K562 (cell line): ENCODE measurements around the gene SLC25A20. TPM values are rescaled to one million over a fixed set of nuclear protein-coding genes. Genes with fewer than 3 reads are reported as not detected.

Source experiments
- AFF4 ChIP-seq: sonication (generic); formaldehyde crosslinking; IDR thresholded peaks from 2 replicates; pipeline ENCODE4 v1.8.0; 2023; ENCODE audit warnings: mild to moderate bottlenecking, missing genetic modification reagents
- BCOR ChIP-seq: fragments of 450-650 bp; IDR thresholded peaks from 2 replicates; pipeline ENCODE4 v1.6.1; 2016
- KLF13 ChIP-seq: fragments of 450-650 bp; IDR thresholded peaks from 2 replicates; pipeline ENCODE4 v1.6.1; 2016; ENCODE audit warnings: missing genetic modification characterization, low read depth, mild to moderate bottlenecking, missing compliant biosample characterization, moderate library complexity, borderline replicate concordance
- MYNN ChIP-seq, 2 experiments: sonication (generic); formaldehyde crosslinking in 1 of 2; IDR thresholded peaks; 2 replicates each; pipeline versions ENCODE4 v1.5.0 to v1.6.1; 2016 to 2020; ENCODE audit warnings: antibody characterized with exemption in 1 of 2, missing genetic modification reagents in 1 of 2
- PCBP1 ChIP-seq: fragments of 200-400 bp; formaldehyde crosslinking; IDR thresholded peaks from 2 replicates; pipeline ENCODE4 v1.6.1; 2018; ENCODE audit warnings: mild to moderate bottlenecking, low read depth, low read length; ENCODE audit not compliant: poor library complexity, severe bottlenecking
- RBM25 ChIP-seq: fragments of 200-400 bp; formaldehyde crosslinking; IDR thresholded peaks from 2 replicates; pipeline ENCODE4 v1.6.1; 2018; ENCODE audit warnings: low read length, low read depth, moderate library complexity; ENCODE audit not compliant: severe bottlenecking
- TBP ChIP-seq: optimal IDR thresholded peaks from 2 replicates; pipeline ENCODE3; 2011; ENCODE audit warnings: low read depth, low read length, improper control_type of control experiment
- TCF3 ChIP-seq: sonication (generic); formaldehyde crosslinking; IDR thresholded peaks from 2 replicates; pipeline ENCODE4 v1.4.0; 2020; ENCODE audit warnings: mild to moderate bottlenecking, missing genetic modification reagents
- ZBTB17 ChIP-seq: fragments of 450-650 bp; formaldehyde crosslinking; IDR thresholded peaks from 2 replicates; pipeline ENCODE4 v1.4.0; 2020; ENCODE audit warnings: mild to moderate bottlenecking
- ZKSCAN3 ChIP-seq: fragments of 250-450 bp; sonication (Bioruptor Pico); IDR thresholded peaks from 2 replicates; pipeline ENCODE4 v1.4.0; 2020
- ZNF143 ChIP-seq: sonication (generic); formaldehyde crosslinking; IDR thresholded peaks from 2 replicates; pipeline ENCODE4 v1.9.0; 2022; ENCODE audit warnings: mild to moderate bottlenecking, missing genetic modification reagents
- ZSCAN32 ChIP-seq: fragments of 450-650 bp; formaldehyde crosslinking; IDR thresholded peaks from 2 replicates; pipeline ENCODE4 v1.4.0; 2020; ENCODE audit warnings: mild to moderate bottlenecking, moderate library complexity
- polyA plus RNA-seq, 8 experiments: library from polyadenylated mRNA; depleted of rRNA in 4 of 8; stranded (reverse) in 5 of 8; unstranded in 3 of 8; fragments of >200 nt; fragmentation: Nextera tagmentation in 2 of 8; fragmentation: Illumina TruSeq in 1 of 8; extraction: Ambion mirVana in 2 of 8; extraction: Trizol in 1 of 8; gene quantifications; 2 replicates each; pipeline versions ENCODE4 v1.2.1 to v1.2.3, GENCODE V29; 2011 to 2014; ENCODE audit warnings: inconsistent platforms in 1 of 8, missing spikeins in 1 of 8
- total RNA-seq, 7 experiments: library from RNA; depleted of rRNA in 6 of 7; stranded (reverse); fragments of >200 nt in 6 of 7; fragmentation: Illumina TruSeq in 2 of 7; extraction: Trizol in 2 of 7; gene quantifications; 2 replicates each; pipeline versions ENCODE4 v1.2.1 to v1.2.3, GENCODE V29; 2011 to 2021; ENCODE audit warnings: low replicate concordance in 1 of 7
- TF ChIP-seq, protein P1 (sequence below): fragments of 450-650 bp; IDR thresholded peaks from 2 replicates; pipeline ENCODE4 v1.6.1; 2016; ENCODE audit warnings: mild to moderate bottlenecking, moderate library complexity
- TF ChIP-seq, protein P2 (sequence below): fragments of 250-450 bp; sonication (Bioruptor Pico); IDR thresholded peaks from 2 replicates; pipeline ENCODE4 v1.8.0; 2021; ENCODE audit warnings: moderate library complexity, mild to moderate bottlenecking, inconsistent platforms

Gene SLC25A20
- total and polyA plus RNA-seq, 9 of the 15 experiments (the other 6 are each of a cell fraction or from before 2014, with no cell fraction given): 14.3 to 48.1 (median 21.6) TPM

DNA sequence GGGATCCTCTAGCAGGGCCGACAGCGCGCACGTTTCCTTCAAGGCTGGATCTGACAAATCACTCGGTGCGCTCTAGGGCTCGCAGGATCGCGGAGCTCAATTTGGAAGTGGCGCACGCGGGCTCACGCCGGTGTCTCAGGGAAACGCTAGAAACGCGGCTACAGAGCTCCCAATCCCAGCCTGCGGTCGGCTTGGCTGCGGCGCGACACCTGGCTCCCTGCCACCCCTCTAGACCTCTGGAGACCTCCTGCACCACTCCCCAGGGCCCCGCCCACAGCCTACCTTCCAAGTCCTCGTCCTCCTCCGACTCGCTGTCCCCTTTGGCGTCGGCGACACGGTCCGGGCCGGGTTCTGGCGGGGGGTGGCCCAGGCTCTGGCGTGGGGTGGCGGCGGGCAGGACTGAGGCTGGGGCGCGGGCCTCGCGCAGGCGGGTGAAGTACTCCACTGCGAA lies 51.6 kb downstream of the SLC25A20 start (continued):
- TF ChIP-seq, protein P1, sequence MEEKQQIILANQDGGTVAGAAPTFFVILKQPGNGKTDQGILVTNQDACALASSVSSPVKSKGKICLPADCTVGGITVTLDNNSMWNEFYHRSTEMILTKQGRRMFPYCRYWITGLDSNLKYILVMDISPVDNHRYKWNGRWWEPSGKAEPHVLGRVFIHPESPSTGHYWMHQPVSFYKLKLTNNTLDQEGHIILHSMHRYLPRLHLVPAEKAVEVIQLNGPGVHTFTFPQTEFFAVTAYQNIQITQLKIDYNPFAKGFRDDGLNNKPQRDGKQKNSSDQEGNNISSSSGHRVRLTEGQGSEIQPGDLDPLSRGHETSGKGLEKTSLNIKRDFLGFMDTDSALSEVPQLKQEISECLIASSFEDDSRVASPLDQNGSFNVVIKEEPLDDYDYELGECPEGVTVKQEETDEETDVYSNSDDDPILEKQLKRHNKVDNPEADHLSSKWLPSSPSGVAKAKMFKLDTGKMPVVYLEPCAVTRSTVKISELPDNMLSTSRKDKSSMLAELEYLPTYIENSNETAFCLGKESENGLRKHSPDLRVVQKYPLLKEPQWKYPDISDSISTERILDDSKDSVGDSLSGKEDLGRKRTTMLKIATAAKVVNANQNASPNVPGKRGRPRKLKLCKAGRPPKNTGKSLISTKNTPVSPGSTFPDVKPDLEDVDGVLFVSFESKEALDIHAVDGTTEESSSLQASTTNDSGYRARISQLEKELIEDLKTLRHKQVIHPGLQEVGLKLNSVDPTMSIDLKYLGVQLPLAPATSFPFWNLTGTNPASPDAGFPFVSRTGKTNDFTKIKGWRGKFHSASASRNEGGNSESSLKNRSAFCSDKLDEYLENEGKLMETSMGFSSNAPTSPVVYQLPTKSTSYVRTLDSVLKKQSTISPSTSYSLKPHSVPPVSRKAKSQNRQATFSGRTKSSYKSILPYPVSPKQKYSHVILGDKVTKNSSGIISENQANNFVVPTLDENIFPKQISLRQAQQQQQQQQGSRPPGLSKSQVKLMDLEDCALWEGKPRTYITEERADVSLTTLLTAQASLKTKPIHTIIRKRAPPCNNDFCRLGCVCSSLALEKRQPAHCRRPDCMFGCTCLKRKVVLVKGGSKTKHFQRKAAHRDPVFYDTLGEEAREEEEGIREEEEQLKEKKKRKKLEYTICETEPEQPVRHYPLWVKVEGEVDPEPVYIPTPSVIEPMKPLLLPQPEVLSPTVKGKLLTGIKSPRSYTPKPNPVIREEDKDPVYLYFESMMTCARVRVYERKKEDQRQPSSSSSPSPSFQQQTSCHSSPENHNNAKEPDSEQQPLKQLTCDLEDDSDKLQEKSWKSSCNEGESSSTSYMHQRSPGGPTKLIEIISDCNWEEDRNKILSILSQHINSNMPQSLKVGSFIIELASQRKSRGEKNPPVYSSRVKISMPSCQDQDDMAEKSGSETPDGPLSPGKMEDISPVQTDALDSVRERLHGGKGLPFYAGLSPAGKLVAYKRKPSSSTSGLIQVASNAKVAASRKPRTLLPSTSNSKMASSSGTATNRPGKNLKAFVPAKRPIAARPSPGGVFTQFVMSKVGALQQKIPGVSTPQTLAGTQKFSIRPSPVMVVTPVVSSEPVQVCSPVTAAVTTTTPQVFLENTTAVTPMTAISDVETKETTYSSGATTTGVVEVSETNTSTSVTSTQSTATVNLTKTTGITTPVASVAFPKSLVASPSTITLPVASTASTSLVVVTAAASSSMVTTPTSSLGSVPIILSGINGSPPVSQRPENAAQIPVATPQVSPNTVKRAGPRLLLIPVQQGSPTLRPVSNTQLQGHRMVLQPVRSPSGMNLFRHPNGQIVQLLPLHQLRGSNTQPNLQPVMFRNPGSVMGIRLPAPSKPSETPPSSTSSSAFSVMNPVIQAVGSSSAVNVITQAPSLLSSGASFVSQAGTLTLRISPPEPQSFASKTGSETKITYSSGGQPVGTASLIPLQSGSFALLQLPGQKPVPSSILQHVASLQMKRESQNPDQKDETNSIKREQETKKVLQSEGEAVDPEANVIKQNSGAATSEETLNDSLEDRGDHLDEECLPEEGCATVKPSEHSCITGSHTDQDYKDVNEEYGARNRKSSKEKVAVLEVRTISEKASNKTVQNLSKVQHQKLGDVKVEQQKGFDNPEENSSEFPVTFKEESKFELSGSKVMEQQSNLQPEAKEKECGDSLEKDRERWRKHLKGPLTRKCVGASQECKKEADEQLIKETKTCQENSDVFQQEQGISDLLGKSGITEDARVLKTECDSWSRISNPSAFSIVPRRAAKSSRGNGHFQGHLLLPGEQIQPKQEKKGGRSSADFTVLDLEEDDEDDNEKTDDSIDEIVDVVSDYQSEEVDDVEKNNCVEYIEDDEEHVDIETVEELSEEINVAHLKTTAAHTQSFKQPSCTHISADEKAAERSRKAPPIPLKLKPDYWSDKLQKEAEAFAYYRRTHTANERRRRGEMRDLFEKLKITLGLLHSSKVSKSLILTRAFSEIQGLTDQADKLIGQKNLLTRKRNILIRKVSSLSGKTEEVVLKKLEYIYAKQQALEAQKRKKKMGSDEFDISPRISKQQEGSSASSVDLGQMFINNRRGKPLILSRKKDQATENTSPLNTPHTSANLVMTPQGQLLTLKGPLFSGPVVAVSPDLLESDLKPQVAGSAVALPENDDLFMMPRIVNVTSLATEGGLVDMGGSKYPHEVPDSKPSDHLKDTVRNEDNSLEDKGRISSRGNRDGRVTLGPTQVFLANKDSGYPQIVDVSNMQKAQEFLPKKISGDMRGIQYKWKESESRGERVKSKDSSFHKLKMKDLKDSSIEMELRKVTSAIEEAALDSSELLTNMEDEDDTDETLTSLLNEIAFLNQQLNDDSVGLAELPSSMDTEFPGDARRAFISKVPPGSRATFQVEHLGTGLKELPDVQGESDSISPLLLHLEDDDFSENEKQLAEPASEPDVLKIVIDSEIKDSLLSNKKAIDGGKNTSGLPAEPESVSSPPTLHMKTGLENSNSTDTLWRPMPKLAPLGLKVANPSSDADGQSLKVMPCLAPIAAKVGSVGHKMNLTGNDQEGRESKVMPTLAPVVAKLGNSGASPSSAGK: peak; percentile 88
- TF ChIP-seq KLF13 (tag) (no peak), ZNF143 (0 out of 2 replicates have a peak, but pooled peaks have one; percentile 13), RBM25 (no peak), ZBTB17 (CRISPR knock-in tag) (no peak), AFF4 (CRISPR knock-in tag) (0 out of 2 replicates have a peak, but pooled peaks have one; percentile 76), TBP (peak; percentile 19), BCOR (0 out of 2 replicates have a peak, but pooled peaks have one; percentile 20), PCBP1 (no peak), TCF3 (CRISPR knock-in tag) (no peak), ZKSCAN3 (CRISPR knock-in tag) (no peak), ZSCAN32 (CRISPR knock-in tag) (no peak), MYNN (IDR thresholded peaks at IDR 0.05) (no peak), MYNN (CRISPR knock-in tag; IDR thresholded peaks at IDR 0.05) (no peak)
- TF ChIP-seq, protein P2, sequence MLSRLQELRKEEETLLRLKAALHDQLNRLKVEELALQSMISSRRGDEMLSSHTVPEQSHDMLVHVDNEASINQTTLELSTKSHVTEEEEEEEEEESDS (CRISPR knock-in tag): no peak
